Activated B cell treated with CpG ODN at 0.5 μM for 24 hours (primary cell): ENCODE measurements around the gene GBP7. TPM values are rescaled to one million over a fixed set of nuclear protein-coding genes. Genes with fewer than 3 reads are reported as not detected.

Experiments used
- ATAC-seq: fragments of 200-7000 bp; cut with Tn5 transposase; one replicate; pipeline ENCODE4 v1.10.0; 2021; ENCODE audit warnings: low read depth, mild to moderate bottlenecking, moderate library complexity
- CTCF ChIA-PET: fragments of 350-600 bp; sonication (Branson Sonifier 250); formaldehyde crosslinking; loops from one replicate; lab custom pipeline; 2021; ENCODE audit warnings: antibody characterized with exemption; lab: Charles Lee
- POLR2A ChIA-PET: fragments of 350-600 bp; sonication (Branson Sonifier 250); formaldehyde crosslinking; loops from one replicate; lab custom pipeline; 2021; ENCODE audit warnings: antibody characterized with exemption; lab: Charles Lee
- DNase-seq: peaks from one replicate; pipeline ENCODE4 v3.0.0; 2022
- H3K27ac Mint-ChIP-seq: one replicate; pipeline ENCODE4 v1.8.0; 2020; ENCODE audit warnings: mixed read lengths
- H3K27me3 Mint-ChIP-seq: one replicate; pipeline ENCODE4 v1.8.0; 2021; ENCODE audit warnings: mixed read lengths
- H3K36me3 Mint-ChIP-seq: one replicate; pipeline ENCODE4 v1.8.0; 2021; ENCODE audit warnings: low read depth, mixed read lengths
- H3K4me1 Mint-ChIP-seq: one replicate; pipeline ENCODE4 v1.8.0; 2021; ENCODE audit warnings: mixed read lengths
- H3K4me3 Mint-ChIP-seq: one replicate; pipeline ENCODE4 v1.8.0; 2020; ENCODE audit warnings: mild to moderate bottlenecking, mixed read lengths
- H3K9me3 Mint-ChIP-seq: one replicate; pipeline ENCODE4 v1.8.0; 2020; ENCODE audit warnings: mixed read lengths
- intact Hi-C: fragments of 100-400 bp; cut with micrococcal nuclease; formaldehyde crosslinking; loops from one replicate; pipeline ENCODE4 v1.15.1; 2024
- total RNA-seq: library from RNA; stranded (reverse); gene quantifications from 2 replicates; pipeline ENCODE4 v1.2.3, GENCODE V29; 2022
- TF ChIP-seq, protein P1 (sequence below): fragments of 200-600 bp; IDR thresholded peaks from one replicate; pipeline ENCODE4 v1.8.0; 2022; ENCODE audit warnings: antibody characterized with exemption, mild to moderate bottlenecking

Gene GBP7
- total RNA-seq, 1 donor from 2014 or later: not detected

DNA sequence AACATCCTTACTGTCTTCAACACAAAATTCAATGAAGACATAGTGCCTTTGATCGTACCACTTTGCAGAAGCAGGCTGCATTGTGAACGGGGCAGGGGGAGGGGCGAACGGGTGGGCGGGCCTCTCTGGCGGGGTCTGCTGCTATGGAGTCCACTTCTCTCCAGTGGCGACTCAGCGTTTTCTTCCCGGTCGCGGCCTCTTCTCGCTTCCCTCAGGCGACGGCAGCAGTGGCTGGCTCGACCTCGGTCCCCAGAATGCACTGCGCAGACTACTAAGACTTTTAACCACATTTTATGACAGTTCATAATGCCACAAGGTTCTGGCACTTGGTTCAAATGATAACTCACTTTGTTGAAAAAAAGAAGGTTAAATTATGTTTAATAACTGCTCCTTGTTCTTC lies 71.1 kb downstream of the GBP7 start:
- H3K27me3 Mint-ChIP-seq: peaks cover 2% of the 10 kb centered on the region
- H3K9me3 Mint-ChIP-seq: no peaks in the 10 kb centered on the region
- ATAC-seq (no peak), DNase-seq (no peak)
- TF ChIP-seq, protein P1, sequence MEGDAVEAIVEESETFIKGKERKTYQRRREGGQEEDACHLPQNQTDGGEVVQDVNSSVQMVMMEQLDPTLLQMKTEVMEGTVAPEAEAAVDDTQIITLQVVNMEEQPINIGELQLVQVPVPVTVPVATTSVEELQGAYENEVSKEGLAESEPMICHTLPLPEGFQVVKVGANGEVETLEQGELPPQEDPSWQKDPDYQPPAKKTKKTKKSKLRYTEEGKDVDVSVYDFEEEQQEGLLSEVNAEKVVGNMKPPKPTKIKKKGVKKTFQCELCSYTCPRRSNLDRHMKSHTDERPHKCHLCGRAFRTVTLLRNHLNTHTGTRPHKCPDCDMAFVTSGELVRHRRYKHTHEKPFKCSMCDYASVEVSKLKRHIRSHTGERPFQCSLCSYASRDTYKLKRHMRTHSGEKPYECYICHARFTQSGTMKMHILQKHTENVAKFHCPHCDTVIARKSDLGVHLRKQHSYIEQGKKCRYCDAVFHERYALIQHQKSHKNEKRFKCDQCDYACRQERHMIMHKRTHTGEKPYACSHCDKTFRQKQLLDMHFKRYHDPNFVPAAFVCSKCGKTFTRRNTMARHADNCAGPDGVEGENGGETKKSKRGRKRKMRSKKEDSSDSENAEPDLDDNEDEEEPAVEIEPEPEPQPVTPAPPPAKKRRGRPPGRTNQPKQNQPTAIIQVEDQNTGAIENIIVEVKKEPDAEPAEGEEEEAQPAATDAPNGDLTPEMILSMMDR: no peak
- no peak overlapping the region for H3K27ac Mint-ChIP-seq
- H3K36me3 Mint-ChIP-seq: peaks cover 48% of the 10 kb centered on the region
- H3K4me1 Mint-ChIP-seq: no peaks in the 10 kb centered on the region
- CTCF ChIA-PET: no interaction called here
- POLR2A ChIA-PET: no interaction called here
- intact Hi-C loops: no loop called here
- H3K4me3 Mint-ChIP-seq: no peak overlapping the region

DNA sequence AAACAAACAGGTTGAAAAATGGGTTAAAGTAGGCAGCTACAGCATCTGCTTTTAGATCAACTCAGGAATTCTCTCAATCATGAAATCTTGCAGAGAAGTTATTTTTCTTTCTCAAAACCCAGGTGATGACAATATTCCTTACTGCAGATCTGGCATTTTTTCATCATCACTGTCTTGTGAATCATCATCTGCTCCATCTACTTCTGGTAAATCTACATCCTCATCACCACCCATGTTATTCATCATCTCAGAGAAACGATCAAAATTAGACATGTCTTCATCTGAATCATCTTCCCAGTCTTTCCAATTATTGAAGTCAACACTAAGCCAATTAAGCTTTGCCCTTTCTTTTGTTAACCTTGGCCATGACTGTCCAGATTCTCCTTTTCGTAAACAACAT lies 71.7 kb downstream of the GBP7 start:
- Mint-ChIP-seq H3K4me1 (no peaks in the 10 kb centered on the region), H3K27ac (no peak overlapping the region), H3K36me3 (peaks cover 42% of the 10 kb centered on the region), H3K27me3 (peaks cover 2% of the 10 kb centered on the region), H3K4me3 (no peak overlapping the region), H3K9me3 (no peaks in the 10 kb centered on the region)
- intact Hi-C loops: no loop called here
- POLR2A ChIA-PET: no interaction called here
- ATAC-seq (no peak), DNase-seq (no peak)
- TF ChIP-seq, protein P1: no peak
- CTCF ChIA-PET: no interaction called here

DNA sequence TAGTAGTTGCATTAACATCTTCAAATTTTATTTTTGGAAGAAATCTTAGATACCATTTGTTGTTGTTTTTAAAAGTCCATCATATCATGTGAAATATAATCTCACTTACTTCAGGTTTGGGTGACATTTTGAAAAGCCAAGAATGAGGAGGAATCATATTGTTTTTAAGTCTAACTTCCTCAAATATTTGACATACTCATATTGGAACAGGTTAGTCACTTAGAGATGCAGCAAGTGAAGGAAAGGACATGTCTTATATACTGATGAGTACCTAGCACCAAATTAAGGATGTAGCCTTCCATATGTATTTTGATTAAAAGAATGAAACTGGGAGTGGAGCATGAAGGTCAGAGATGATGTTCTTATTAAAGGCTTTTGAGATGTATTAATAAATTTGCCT lies 73.8 kb downstream of the GBP7 start:
- TF ChIP-seq, protein P1: no peak

DNA sequence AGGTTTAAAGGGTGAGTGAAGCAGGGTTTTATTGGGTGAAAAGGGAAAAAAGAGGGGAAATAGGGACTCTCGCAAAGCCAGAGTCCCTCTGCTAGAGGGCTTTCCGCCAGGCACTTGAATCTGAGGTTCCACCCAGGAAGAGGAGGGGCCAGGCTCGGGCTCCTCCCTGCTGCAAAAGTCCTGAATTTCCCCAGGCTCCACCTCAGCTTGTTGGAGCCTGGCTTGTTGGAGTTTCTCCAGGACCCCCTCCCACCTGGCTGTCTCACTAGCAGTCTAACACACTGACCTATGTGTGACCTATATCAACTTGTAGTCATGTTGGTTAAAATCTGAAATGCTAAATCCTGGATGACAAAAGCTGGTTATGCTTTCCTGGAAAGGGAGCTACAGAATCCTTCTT lies 75.4 kb downstream of the GBP7 start:
- Mint-ChIP-seq H3K27ac (no peak overlapping the region), H3K4me3 (no peak overlapping the region), H3K4me1 (no peaks in the 10 kb centered on the region), H3K9me3 (peaks cover 2% of the 10 kb centered on the region), H3K36me3 (peaks cover 6% of the 10 kb centered on the region), H3K27me3 (peaks cover 4% of the 10 kb centered on the region)
- ATAC-seq (no peak), DNase-seq (no peak)
- intact Hi-C loops: no loop called here
- TF ChIP-seq, protein P1: no peak
- ChIA-PET POLR2A (no interaction called here), CTCF (interaction anchor here (0.6 kb wide), 1 partner anchor 117 kb away, joined by 4 read pairs; no protein-coding TSS in a partner anchor)

More for the DNA sequence above, 73.8 kb downstream of the GBP7 start:
- DNase-seq (no peak), ATAC-seq (no peak)
- Mint-ChIP-seq H3K27ac (no peak overlapping the region), H3K4me1 (no peaks in the 10 kb centered on the region), H3K36me3 (peaks cover 22% of the 10 kb centered on the region), H3K4me3 (no peak overlapping the region), H3K9me3 (no peaks in the 10 kb centered on the region), H3K27me3 (peaks cover 4% of the 10 kb centered on the region)
- ChIA-PET POLR2A (no interaction called here), CTCF (no interaction called here)
- intact Hi-C loops: no loop called here

DNA sequence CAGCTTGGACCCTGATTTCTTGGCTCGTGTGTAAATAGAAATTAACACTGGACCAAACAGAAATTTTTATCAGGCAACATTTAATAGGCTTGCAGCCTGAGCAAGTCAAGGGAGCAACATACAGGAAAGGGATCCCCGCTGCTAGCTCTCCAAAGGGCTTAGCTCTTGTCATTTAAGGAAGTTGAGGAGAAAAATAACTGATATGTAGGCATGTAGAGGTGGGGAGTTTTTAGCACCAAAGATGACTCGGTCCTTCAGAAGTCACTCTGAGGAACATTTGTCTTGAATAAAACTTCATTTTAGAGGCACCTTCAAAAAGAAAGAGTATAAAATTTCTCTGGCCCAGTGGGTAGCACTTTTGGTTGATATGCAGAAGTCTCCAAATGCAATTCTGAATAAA lies 76.9 kb downstream of the GBP7 start:
- peaks cover 2% of the 10 kb centered on the region for H3K9me3 Mint-ChIP-seq
- TF ChIP-seq, protein P1: no peak
- intact Hi-C loops: no loop called here
- ATAC-seq (no peak), DNase-seq (no peak)
- no peak overlapping the region for H3K27ac Mint-ChIP-seq
- no peaks in the 10 kb centered on the region for H3K36me3 Mint-ChIP-seq
- no peaks in the 10 kb centered on the region for H3K4me1 Mint-ChIP-seq
- ChIA-PET POLR2A (no interaction called here), CTCF (interaction anchor here (1.0 kb wide), 1 partner anchor 13 kb away, joined by 4 read pairs; no protein-coding TSS in a partner anchor)
- peaks cover 4% of the 10 kb centered on the region for H3K27me3 Mint-ChIP-seq
- H3K4me3 Mint-ChIP-seq: no peak overlapping the region
